GM19193 (cell line): ENCODE results near the gene PXMP4.

ENCODE experiments used
- POLR2A ChIP-seq: IDR thresholded peaks from 4 replicates; pipeline ENCODE4 v1.6.1; 2011; ENCODE audit not compliant: insufficient read depth, insufficient read length; ENCODE audit errors: extremely low read depth

PXMP4 gene

DNA sequence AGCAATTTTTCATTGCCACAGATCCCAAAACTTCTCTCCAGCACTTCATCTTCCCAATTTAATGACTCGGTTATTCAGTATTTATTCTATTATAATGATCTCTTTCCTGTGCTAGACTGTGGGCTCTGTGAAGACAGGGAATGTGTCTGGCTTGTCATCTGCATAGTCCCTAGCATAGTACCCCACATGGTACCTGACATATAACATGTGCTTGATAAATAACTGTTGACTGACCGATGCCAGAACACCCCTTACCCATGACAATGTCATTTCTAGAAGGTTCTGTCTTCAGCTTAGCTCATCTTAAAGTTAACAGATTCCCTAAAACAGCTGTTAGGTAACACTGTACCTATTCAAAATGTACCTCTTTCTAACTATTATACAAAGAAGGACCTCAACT, 3.6 kb downstream of the PXMP4 start:
- TF ChIP-seq POLR2A: no peak

DNA sequence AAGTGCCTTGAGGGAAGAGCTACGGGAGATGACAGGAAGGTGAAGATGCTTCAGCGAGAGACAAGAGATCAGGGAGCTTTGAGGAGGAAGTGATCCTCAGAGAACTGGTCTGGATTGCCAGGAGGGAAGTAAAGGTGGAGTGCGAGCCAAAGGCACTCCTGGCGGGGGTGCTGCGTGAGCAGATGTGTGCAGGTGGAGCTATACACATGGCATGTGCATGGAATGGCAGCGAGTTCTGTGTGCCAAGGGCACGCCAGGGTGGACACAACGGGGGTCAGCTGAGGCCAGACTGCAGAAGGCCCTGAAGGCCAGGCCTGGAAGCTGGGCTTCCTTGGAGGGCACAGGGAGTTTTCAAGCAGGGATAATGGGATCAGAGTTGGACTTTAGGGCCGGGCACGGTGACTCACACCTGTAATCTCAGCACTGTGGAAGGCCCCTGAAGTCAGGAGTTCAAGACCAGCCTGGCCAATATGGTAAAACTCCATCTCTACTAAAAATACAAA, 6.2 kb downstream of the PXMP4 start:
- TF ChIP-seq POLR2A: no peak

DNA sequence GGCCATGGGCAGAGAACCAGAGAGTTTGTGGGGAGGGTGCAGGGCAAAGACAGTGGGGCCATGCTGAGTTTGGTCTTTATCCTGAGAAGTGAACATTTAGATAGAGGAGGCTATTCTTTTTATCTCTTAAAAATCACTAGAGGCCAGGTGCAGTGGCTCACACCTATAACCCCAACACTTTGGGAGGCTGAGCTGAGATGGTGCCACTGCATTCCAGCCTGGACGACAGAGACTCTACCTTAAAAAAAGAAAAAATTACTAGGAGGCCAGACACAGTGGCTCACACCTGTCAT, 8.7 kb downstream of the PXMP4 start:
- TF ChIP-seq POLR2A: no peak

DNA sequence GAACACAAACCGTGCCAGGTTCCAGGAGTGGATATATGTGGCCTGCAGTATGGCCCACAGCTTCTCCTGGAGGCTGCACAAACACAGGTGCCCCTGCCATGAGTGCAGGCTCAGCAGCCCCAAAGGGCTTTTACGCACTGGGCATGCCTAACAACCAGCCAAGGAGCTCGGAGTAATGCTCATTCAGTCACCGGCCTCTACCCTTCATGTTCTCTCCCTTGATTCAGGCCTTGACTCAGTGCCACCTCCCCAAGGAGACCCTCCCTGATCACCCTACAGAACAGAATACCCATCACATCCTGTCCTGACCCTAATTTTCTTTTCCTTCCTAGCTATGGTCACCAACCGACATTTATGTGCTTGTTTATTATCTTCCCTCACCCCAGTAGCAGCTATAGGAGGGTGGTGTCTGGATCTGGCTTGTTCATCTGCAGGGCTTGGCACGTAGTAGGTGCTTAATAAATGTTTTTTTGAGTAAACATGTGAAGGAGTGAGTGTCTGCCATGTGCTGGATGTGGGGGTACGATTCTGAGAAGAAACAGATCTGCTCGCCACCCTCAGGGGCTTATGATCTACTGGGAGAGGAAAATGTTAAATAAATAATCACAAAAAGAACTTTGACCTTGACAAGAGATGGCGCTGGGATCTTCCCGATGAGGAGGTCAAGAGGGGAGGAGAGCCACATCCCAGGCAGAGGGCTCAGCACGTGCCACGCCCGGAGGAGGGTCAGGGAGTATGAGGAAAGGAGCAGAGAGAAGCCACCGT, 9.2 kb downstream of the PXMP4 start:
- no peak for TF ChIP-seq POLR2A

DNA sequence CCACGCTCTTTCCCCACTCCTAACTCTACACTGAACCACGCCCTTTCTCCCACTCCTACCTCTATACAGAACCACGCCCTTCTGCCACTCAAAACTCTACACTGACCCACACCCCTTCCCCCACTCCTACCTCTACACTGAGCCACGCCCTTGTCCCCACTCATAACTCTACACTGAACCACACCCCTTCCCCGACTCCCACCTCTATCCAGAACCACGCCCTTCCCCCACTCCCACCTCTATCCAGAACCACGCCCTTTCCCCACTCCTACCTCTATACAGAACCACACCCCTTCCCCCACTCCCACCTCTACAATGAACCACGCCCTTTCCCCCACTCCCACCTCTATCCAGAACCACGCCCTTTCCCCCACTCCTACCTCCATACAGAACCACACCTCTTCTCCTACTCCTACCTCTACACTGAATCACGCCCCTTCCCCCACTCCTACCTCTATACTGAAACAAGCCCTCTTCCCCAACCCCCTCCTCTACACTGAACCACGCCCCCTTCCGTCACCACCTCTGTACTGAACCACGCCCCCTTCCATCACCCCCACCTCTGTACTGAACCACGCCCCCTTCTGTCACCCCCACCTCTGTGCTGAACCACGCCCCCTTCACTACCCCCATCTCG, 10.1 kb downstream of the PXMP4 start:
- no peak for TF ChIP-seq POLR2A

DNA sequence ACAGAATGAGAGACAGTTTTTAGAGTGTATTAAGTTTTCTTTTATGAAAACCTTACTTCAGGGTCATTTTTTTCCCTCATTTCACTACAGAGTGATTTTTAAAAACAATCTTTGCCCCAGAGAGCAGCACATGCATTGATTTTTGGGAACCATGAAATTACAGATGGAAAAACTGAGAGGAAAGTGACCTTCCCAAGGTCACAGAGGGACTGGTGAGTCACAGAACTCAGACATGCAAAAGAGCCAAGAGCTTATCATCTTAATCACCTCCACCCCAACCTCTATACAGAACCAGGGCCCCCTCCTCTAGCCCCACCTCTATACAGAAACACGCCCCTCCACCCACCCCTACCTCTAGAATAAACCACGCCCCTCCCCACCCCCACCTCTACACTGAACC, 10.7 kb downstream of the PXMP4 start:
- no peak for TF ChIP-seq POLR2A

DNA sequence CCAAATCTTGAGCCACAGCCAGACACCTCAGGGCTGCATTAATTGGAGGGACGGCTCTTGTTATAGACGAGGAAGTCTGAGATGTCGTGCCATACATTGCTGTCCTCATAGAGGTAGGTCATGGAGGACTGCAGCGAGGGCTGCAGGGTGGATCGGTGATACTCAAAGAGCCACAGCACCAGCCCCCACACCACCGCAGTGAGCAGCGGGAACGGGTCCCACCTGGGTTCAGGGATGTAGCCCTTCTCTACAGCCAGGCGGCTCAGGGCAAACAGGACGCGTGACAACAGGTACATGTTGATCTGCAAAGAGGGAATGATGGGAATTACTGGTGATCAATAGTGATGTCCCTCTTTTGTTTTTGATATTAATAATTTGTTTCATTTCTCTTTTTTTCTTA, 12.4 kb downstream of the PXMP4 start:
- no peak for TF ChIP-seq POLR2A

DNA sequence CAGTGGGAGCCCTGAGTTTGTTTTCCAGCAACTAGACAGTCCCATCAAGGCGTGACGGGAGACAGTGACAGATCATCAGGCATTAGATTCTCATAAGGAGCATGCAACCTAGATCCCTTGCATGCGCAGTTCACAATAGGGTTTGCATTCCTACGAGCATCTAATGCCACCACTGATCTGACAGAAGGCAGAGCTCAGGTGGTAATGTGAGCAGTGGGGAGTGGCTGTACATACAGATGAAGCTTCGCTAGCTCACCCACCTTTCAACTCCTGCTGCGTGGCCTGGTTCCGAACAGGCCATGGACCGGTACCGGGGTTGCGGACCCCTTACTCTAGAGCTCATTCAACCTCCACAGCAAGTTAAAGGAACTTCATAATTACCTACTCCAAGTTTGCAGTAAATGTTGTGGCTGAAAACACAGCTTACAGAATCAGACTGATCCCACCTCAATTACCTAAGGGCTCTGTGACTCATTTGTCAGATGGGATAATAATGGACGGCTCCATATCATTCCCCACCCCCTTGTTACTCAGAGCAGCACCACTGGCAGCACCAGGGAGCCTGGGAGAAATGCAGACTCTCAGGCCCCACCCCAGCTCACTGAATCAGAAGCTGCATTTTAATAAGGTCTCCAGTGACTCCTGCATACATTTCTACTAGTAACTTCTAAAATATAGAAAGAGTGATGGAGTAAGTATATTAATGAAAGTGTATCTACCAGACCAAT, 15.7 kb downstream of the PXMP4 start:
- TF ChIP-seq POLR2A: no peak

DNA sequence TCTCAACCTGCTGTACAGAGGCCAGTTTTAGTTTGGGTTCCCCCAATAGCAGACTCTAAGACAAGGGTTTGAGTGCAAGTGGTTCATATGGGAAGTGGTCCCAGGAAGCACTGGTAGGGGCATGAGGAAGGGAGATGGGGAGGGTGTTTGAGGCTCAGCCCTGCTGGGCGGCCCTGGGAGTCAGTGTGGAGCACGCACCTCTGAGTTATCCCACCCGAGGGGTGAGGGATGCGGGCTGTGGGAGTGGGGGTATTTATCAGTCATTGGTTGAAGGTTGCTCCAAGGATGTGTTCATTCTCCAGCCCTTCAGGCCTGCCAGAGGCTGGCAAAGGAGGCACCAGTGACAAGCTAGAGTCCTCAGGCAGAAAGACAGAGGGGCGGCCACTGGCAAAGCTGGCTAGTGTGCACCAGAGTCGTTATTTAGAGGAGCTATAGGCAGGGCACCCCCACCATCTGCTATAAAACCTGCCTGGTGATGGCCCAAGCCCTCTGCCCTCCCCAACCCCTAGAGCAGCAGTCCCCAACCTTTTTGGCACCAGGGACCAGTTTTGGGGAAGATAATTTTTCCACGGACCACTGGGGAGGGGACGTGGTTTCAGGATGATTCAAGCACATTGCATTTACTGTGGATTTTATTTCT, 16.5 kb downstream of the PXMP4 start:
- no peak for TF ChIP-seq POLR2A

DNA sequence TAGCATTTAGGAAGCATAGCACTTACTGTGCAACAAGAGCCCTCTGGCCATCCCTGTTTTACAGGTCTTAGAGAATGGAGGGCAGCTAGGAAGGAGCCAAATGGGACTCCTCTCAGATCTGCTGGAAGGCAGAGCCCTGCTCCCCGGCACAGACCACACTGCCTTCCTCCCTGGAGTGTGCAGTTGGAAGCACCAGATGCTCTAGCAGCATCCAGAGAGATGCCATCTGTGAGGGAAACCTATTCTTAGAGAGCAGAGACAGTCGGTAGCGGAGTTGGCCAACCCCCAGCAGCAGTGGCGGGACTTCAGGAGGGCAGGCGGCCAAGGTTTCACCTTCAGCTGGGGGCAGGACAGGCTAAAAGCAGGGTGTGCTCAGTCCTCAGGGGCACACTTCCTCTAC, 17.2 kb downstream of the PXMP4 start:
- TF ChIP-seq POLR2A: no peak

DNA sequence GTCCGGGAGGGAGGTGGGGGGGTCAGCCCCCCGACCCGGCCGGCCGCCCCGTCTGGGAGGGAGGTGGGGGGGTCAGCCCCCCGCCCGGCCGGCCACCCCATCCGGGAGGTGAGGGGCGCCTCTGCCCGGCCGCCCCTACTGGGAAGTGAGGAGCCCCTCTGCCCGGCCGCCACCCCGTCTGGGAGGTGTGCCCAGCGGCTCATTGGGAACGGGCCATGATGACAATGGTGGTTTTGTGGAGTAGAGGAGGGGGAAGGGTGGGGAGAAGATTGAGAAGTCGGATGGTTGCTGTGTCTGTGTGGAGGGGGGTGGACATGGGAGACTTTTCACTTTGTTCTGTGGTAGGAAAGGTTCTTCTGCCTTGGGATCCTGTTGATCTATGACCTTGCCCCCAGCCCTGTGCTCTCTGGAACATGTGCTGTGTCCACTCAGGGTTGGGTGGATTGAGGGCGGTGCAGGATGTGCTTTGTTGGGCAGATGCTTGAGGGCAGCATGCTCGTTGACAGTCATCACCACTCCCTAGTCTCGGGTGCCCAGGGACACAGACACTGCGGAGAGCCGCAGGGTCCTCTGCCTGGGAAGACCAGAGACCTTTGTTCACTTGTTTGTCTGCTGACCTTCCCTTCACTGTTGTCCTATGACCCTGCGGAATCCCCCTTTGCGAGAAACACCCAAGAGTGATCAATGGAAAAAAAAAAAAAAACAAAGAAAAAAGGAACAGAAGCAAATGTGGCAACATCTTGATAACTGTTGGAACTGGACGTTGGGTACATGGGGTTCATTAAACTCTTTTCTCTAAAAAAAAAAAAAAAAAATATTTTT, 18.3 kb downstream of the PXMP4 start:
- TF ChIP-seq POLR2A: no peak

DNA sequence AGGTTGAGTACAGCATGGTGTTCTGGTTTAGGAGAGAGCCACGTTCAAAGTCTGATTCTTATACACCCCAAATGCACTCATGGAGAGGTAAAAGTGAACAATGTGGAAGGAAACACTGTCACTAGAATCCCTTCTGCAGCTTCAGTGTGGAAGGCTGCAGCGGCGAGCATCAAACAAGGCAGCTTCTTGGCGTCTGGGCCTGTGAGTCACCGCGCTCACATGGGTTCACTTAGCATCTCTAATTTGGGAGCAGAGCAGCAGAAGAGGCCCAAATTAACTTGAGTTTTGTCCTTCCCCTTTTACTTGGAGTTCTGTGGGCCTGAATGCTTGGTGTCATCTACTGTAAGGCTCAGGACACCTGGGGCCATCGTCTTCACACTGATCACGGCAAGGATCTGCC, 23.0 kb downstream of the PXMP4 start:
- no peak for TF ChIP-seq POLR2A

DNA sequence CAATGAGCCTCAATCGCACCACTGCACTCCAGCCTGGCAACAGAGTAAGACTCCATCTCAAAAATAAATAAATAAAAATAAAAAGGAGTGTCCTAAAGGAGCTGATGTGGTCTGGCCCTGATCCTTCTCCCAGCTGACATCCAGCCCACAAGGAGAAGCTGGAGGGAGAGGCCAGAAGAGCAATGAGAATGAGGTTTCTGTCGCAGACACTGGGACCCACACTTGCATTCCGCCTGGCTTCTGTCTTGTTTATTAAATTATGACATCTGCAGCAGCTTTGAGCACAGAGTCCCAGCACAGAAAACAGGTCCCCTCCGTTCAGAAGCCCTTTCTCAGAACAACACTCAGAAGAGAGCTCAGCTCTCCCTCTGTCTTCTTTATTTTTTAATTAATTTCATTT, 23.7 kb downstream of the PXMP4 start:
- no peak for TF ChIP-seq POLR2A

DNA sequence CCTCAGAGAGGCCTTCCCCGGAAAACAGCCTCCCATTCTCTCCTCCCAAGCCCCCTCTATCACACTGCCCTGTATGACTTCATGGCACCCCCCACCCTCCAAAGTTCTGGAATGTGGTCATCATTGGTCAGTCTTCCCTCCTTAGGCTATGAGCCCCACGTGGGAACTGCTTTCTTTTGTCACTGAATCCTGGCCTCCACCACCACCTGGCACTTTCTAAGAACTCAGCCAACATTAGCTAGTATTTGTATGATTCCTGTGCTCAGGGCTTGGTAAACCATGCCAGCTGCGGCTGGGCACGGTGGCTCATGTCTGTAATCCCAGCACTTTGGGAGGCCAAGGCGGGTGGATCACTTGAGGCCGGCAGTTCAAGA, 25.5 kb downstream of the PXMP4 start:
- no peak for TF ChIP-seq POLR2A
